ENCODE measurements around the gene GLTP.

GLTP gene

DNA sequence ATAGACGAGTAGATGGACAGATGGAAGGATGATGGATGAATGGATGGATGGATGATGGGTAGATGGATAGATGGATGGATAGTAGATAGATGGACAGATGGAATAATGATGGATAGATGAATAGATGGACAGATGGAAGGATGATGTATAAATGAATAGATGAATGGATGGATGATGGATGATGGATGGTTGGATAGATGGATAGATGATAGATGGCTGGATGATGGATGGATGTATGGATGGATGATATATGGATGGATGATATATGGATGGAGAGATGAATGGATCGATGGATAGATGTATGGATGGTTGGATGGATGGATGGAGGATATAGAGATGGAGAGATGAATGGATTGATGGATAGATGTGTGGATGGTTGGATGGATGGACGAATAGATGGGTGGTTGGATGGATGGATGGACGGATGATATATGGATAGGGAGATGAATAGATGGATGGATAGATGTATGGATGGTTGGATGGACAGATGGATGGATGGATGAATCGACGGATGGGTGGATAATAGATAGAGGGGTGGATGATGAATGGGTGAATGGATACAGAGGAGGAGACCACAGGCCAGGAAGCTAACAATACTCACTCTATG is 66.4 kb downstream of the GLTP start:
- H3K36me3 ChIP-seq (replicated peaks; ENCODE audit: insufficient read depth, low read length) = no peaks in the 10 kb centered on the region
- TF ChIP-seq EZH2phosphoT487 (IDR thresholded peaks at IDR 0.05; ENCODE audit: low read length) (no peak), EZH2 (optimal IDR thresholded peaks at IDR 0.05; ENCODE audit: low read depth, low read length) (no peak)
- TF ChIP-seq, protein P1, sequence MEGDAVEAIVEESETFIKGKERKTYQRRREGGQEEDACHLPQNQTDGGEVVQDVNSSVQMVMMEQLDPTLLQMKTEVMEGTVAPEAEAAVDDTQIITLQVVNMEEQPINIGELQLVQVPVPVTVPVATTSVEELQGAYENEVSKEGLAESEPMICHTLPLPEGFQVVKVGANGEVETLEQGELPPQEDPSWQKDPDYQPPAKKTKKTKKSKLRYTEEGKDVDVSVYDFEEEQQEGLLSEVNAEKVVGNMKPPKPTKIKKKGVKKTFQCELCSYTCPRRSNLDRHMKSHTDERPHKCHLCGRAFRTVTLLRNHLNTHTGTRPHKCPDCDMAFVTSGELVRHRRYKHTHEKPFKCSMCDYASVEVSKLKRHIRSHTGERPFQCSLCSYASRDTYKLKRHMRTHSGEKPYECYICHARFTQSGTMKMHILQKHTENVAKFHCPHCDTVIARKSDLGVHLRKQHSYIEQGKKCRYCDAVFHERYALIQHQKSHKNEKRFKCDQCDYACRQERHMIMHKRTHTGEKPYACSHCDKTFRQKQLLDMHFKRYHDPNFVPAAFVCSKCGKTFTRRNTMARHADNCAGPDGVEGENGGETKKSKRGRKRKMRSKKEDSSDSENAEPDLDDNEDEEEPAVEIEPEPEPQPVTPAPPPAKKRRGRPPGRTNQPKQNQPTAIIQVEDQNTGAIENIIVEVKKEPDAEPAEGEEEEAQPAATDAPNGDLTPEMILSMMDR (IDR thresholded peaks at IDR 0.05; ENCODE audit: low read length) = no peak
- no peak overlapping the region for H3K4me3 ChIP-seq (ENCODE audit: low read length)
- H3K4me1 ChIP-seq (ENCODE audit: low read length) = no peaks in the 10 kb centered on the region
- H3K27ac ChIP-seq (ENCODE audit: low read length) = no peak overlapping the region
- no peaks in the 10 kb centered on the region for H3K9me2 ChIP-seq (replicated peaks; ENCODE audit: insufficient read depth, low read length)
- H3K4me2 ChIP-seq (ENCODE audit: low read depth, low read length) = no peak overlapping the region
- no peak for DNase-seq
- H3K9ac ChIP-seq (ENCODE audit: low read length) = no peak overlapping the region
- no peaks in the 10 kb centered on the region for H4K20me1 ChIP-seq (ENCODE audit: insufficient read depth, low read length)
- no peaks in the 10 kb centered on the region for H3F3A ChIP-seq (ENCODE audit: insufficient read depth, low read length)
- no peaks in the 10 kb centered on the region; the same call in none of the 2 replicates for H3K27me3 ChIP-seq (replicated peaks; ENCODE audit: insufficient read depth, low read length)
- no peak overlapping the region for H2AFZ ChIP-seq (ENCODE audit: low read length)
- H3K9me3 ChIP-seq (replicated peaks; ENCODE audit: insufficient read depth, low read length) = no peaks in the 10 kb centered on the region
- no peaks in the 10 kb centered on the region for H3K79me2 ChIP-seq (ENCODE audit: low read length)

DNA sequence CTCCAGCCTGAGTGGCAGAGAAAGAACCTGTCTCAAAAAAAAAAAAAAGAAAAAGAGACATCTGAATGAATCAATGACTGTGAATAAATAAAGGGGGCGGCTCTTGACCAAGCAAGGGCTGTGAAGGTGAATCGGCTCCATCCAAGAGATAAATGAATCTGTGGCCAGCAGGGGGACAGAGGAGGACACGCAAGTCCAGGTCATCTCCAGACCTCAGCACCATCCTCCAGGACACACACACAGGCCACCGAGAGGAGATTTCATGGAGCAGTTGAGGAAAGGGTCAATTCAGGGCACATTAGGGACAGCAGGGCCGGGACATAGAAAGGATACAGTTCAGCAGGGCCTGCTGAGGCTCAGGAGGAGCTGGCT is 68.7 kb downstream of the GLTP start:
- Histone ChIP-seq H3K9me2 (replicated peaks; ENCODE audit: insufficient read depth, low read length) (no peaks in the 10 kb centered on the region), H3K4me2 (ENCODE audit: low read depth, low read length) (no peak overlapping the region), H3K4me1 (ENCODE audit: low read length) (no peaks in the 10 kb centered on the region), H4K20me1 (ENCODE audit: insufficient read depth, low read length) (no peaks in the 10 kb centered on the region), H3K79me2 (ENCODE audit: low read length) (no peaks in the 10 kb centered on the region), H3K27me3 (replicated peaks; ENCODE audit: insufficient read depth, low read length) (no peaks in the 10 kb centered on the region; the same call in none of the 2 replicates), H3F3A (ENCODE audit: insufficient read depth, low read length) (no peaks in the 10 kb centered on the region), H3K9me3 (replicated peaks; ENCODE audit: insufficient read depth, low read length) (no peaks in the 10 kb centered on the region), H3K36me3 (replicated peaks; ENCODE audit: insufficient read depth, low read length) (no peaks in the 10 kb centered on the region), H3K4me3 (ENCODE audit: low read length) (no peak overlapping the region), H3K27ac (ENCODE audit: low read length) (no peak overlapping the region), H3K9ac (ENCODE audit: low read length) (no peak overlapping the region), H2AFZ (ENCODE audit: low read length) (no peak overlapping the region)
- TF ChIP-seq EZH2phosphoT487 (IDR thresholded peaks at IDR 0.05; ENCODE audit: low read length) = no peak
- TF ChIP-seq, protein P1 (IDR thresholded peaks at IDR 0.05; ENCODE audit: low read length) = no peak
- no peak for DNase-seq

DNA sequence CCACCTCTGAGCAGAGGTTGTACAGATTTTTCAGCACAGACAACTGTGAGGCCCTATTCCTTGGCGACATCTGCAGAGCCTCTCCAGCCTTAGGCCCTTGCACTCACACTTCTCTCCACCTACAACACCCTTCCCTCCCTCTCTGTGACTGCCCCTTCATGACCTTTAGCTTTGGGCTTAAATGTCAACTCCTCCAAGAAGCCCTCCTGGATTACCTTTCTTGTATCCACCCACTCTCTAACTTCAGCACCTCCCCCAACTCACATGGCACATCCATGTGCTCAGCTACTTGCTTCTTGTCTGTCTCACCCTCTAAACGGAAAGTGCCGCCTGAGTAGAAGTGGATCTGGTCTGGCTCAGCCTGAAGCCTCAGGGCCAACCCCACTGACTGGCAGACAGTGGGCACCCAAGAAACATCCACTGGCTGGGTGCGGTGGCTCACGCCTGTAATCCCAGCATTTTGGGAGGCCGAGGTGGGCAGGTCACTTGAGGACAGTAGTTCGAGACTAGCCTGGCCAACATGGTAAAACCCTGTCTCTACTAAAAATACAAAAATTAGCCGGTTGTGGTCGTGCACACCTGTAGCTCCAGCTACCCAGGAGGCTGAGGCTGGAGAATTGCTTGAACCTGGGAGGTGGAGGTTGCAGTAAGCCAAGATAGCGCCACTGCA is 69.3 kb downstream of the GLTP start:
- Histone ChIP-seq H4K20me1 (ENCODE audit: insufficient read depth, low read length) (no peaks in the 10 kb centered on the region), H3K9me3 (replicated peaks; ENCODE audit: insufficient read depth, low read length) (no peaks in the 10 kb centered on the region), H3K9me2 (replicated peaks; ENCODE audit: insufficient read depth, low read length) (no peaks in the 10 kb centered on the region), H3F3A (ENCODE audit: insufficient read depth, low read length) (no peaks in the 10 kb centered on the region), H3K27ac (ENCODE audit: low read length) (no peak overlapping the region), H3K36me3 (replicated peaks; ENCODE audit: insufficient read depth, low read length) (no peaks in the 10 kb centered on the region), H3K27me3 (replicated peaks; ENCODE audit: insufficient read depth, low read length) (no peaks in the 10 kb centered on the region; the same call in none of the 2 replicates), H3K4me2 (ENCODE audit: low read depth, low read length) (no peak overlapping the region), H3K4me1 (ENCODE audit: low read length) (no peaks in the 10 kb centered on the region), H2AFZ (ENCODE audit: low read length) (no peak overlapping the region), H3K4me3 (ENCODE audit: low read length) (no peak overlapping the region), H3K79me2 (ENCODE audit: low read length) (no peaks in the 10 kb centered on the region), H3K9ac (ENCODE audit: low read length) (no peak overlapping the region)
- DNase-seq = no peak
- no peak for TF ChIP-seq EZH2 (optimal IDR thresholded peaks at IDR 0.05; ENCODE audit: low read depth, low read length)
- TF ChIP-seq, protein P1 (IDR thresholded peaks at IDR 0.05; ENCODE audit: low read length) = no peak
- no peak for TF ChIP-seq EZH2phosphoT487 (IDR thresholded peaks at IDR 0.05; ENCODE audit: low read length)

Data from MM.1S (cell line).